ENCODE results near the gene PSG2.
"Not testable (repeated sequence)": the region's sequence is repeated elsewhere in the genome, so short reads cannot be mapped to it uniquely, and the experiment has no call there.

The PSG2 gene

DNA sequence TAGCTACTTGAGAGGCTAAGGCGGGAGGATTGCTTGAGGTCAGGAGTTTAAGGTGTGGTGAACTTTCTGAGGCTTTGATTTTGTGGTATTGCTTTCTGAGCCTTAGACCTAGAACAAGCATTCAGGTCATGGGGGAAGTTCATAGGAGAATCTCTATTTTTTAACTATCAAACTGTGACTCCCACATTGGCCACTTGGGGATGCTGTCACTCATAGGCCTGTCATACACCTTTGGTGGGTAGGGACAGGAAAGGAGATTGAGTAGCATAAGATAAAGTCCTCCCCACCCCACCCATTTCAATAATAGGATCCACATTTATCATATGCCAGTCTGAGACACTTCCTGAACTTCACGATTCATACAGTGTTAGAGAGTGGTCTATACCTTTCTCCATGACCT lies 41.9 kb upstream of the PSG2 start:
- Histone ChIP-seq H3F3A (ENCODE audit: control insufficient read depth, insufficient read depth) (no peaks in the 10 kb centered on the region), H3K27me3 (ENCODE audit: control insufficient read depth, low read length) (no peaks in the 10 kb centered on the region), H3K9me2 (replicated peaks; ENCODE audit: control insufficient read depth, low read length) (no peaks in the 10 kb centered on the region), H3K4me1 (ENCODE audit: control insufficient read depth, low read length) (no peaks in the 10 kb centered on the region), H4K20me1 (ENCODE audit: control insufficient read depth, insufficient read depth, low read depth, low read length) (no peaks in the 10 kb centered on the region), H3K36me3 (ENCODE audit: control insufficient read depth, low read length) (no peaks in the 10 kb centered on the region), H3K4me3 (ENCODE audit: low read length) (no peak overlapping the region), H3K79me2 (ENCODE audit: control insufficient read depth, low read length) (no peaks in the 10 kb centered on the region), H3K9me3 (ENCODE audit: control insufficient read depth, insufficient read depth, low read length) (no peaks in the 10 kb centered on the region), H3K27ac (ENCODE audit: low read depth, low read length) (no peak overlapping the region), H3K4me2 (ENCODE audit: low read length) (no peak overlapping the region)
- TF ChIP-seq, protein P1, sequence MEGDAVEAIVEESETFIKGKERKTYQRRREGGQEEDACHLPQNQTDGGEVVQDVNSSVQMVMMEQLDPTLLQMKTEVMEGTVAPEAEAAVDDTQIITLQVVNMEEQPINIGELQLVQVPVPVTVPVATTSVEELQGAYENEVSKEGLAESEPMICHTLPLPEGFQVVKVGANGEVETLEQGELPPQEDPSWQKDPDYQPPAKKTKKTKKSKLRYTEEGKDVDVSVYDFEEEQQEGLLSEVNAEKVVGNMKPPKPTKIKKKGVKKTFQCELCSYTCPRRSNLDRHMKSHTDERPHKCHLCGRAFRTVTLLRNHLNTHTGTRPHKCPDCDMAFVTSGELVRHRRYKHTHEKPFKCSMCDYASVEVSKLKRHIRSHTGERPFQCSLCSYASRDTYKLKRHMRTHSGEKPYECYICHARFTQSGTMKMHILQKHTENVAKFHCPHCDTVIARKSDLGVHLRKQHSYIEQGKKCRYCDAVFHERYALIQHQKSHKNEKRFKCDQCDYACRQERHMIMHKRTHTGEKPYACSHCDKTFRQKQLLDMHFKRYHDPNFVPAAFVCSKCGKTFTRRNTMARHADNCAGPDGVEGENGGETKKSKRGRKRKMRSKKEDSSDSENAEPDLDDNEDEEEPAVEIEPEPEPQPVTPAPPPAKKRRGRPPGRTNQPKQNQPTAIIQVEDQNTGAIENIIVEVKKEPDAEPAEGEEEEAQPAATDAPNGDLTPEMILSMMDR (IDR thresholded peaks at IDR 0.05; ENCODE audit: low read depth, low read length, poor library complexity, severe bottlenecking), result no peak
- TF ChIP-seq EZH2phosphoT487 (IDR thresholded peaks at IDR 0.05; ENCODE audit: borderline replicate concordance, low read length), result no peak

DNA sequence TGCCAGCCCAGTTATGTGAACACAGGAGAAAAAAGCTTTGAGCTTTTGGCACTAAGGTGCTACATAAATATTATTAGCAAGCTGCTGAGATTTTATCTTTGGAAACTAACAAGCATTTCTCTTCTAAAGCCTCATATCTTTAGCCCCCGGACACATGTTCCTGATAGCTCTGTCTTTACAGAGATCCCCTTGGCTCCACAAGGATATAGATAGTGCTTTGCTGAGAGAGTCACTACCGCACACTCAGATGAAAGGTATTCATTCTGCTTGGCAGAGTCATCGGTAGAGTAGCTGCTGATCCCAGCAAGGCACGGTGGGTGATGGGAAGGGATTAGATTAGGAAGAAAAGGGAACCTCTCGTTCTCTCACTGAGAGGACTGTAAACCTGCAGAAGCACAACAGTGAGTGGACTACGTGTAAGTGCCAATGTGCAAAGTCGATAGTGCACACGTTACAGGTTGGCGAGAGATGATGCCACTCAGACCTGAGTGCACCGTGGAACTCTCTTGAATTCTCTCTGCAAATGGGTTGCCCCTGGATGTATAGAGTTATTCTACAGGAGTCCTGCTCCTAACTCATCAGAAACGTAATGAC lies 38.0 kb upstream of the PSG2 start:
- not testable (repeated sequence) for H4K20me1 ChIP-seq (ENCODE audit: control insufficient read depth, insufficient read depth, low read depth, low read length); H3K4me2 ChIP-seq (ENCODE audit: low read length); H3K79me2 ChIP-seq (ENCODE audit: control insufficient read depth, low read length); H3K9me3 ChIP-seq (ENCODE audit: control insufficient read depth, insufficient read depth, low read length); H3F3A ChIP-seq (ENCODE audit: control insufficient read depth, insufficient read depth); H3K27ac ChIP-seq (ENCODE audit: low read depth, low read length); H3K36me3 ChIP-seq (ENCODE audit: control insufficient read depth, low read length); H3K9me2 ChIP-seq (replicated peaks; ENCODE audit: control insufficient read depth, low read length); H3K27me3 ChIP-seq (ENCODE audit: control insufficient read depth, low read length); H3K4me1 ChIP-seq (ENCODE audit: control insufficient read depth, low read length); H3K4me3 ChIP-seq (ENCODE audit: low read length)

DNA sequence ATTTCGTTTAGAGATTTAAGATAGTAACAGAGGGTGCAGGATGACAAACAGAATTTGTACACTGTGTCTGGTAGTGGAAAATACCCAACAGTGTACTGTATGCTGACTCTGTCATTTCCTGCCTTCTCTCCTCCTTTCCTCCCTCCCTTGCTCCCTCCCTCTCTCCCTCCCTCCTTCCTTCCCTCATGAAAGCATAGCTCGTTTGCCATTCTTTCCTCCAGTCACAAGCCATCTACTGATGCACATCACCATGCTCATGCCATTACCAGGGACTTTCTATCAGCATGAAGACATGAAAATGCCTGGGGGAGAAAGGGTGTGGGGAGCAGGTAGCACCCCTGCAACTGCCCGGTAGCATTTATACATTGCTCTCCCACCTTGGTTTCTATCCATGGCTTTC lies 37.0 kb upstream of the PSG2 start:
- not testable (repeated sequence) for H3K27me3 ChIP-seq (ENCODE audit: control insufficient read depth, low read length); H3F3A ChIP-seq (ENCODE audit: control insufficient read depth, insufficient read depth); H4K20me1 ChIP-seq (ENCODE audit: control insufficient read depth, insufficient read depth, low read depth, low read length); H3K9me3 ChIP-seq (ENCODE audit: control insufficient read depth, insufficient read depth, low read length); H3K4me2 ChIP-seq (ENCODE audit: low read length); H3K9me2 ChIP-seq (replicated peaks; ENCODE audit: control insufficient read depth, low read length); H3K4me3 ChIP-seq (ENCODE audit: low read length); H3K27ac ChIP-seq (ENCODE audit: low read depth, low read length); H3K36me3 ChIP-seq (ENCODE audit: control insufficient read depth, low read length); H3K4me1 ChIP-seq (ENCODE audit: control insufficient read depth, low read length); H3K79me2 ChIP-seq (ENCODE audit: control insufficient read depth, low read length)

DNA sequence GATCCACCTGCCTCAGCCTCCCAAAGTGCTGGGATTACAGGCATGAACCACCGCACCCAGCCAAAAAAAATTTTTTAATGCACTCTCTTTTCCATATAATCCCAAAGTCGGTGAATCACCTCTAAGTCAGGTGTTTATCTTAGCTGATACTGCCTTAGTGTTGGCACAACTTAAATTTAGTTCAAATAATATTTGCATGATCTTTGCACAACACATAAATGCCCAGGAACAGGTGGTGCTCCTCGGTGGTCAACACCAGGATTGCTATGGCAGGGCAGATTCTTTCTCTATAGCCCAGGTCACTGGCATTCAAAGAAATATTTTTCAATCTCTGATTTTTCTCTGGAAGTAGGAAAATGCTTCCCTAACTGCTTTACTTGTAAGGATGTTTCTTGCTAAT lies 33.9 kb upstream of the PSG2 start:
- H3K9me3 ChIP-seq (ENCODE audit: control insufficient read depth, insufficient read depth, low read length); H3K27ac ChIP-seq (ENCODE audit: low read depth, low read length); H3K4me2 ChIP-seq (ENCODE audit: low read length); H3K36me3 ChIP-seq (ENCODE audit: control insufficient read depth, low read length); H3K79me2 ChIP-seq (ENCODE audit: control insufficient read depth, low read length); H4K20me1 ChIP-seq (ENCODE audit: control insufficient read depth, insufficient read depth, low read depth, low read length); H3K27me3 ChIP-seq (ENCODE audit: control insufficient read depth, low read length); H3K4me1 ChIP-seq (ENCODE audit: control insufficient read depth, low read length); H3F3A ChIP-seq (ENCODE audit: control insufficient read depth, insufficient read depth); H3K4me3 ChIP-seq (ENCODE audit: low read length); H3K9me2 ChIP-seq (replicated peaks; ENCODE audit: control insufficient read depth, low read length): not testable (repeated sequence)

DNA sequence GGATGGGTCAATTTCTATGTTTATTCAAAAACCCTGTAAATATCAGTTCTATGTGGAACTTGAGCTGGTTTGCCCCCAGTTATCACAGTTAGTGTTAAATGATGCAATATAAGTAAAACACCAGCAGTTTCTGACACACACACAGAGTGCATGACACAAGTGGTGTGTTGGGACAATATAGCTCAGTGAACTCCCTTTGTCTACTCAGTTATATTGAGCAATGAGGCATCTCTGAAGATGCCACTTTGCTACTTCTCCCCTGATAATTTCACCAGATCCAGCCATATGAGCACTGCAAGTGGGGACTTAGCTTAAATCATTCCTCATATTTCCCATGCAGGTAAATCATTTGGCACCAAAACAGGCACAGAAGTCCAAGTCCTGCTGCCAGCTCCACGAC lies 33.0 kb upstream of the PSG2 start:
- not testable (repeated sequence) for H3K9me2 ChIP-seq (replicated peaks; ENCODE audit: control insufficient read depth, low read length); H3K27ac ChIP-seq (ENCODE audit: low read depth, low read length); H3K79me2 ChIP-seq (ENCODE audit: control insufficient read depth, low read length); H3K4me2 ChIP-seq (ENCODE audit: low read length); H3K9me3 ChIP-seq (ENCODE audit: control insufficient read depth, insufficient read depth, low read length); H3F3A ChIP-seq (ENCODE audit: control insufficient read depth, insufficient read depth); H3K4me3 ChIP-seq (ENCODE audit: low read length); H3K4me1 ChIP-seq (ENCODE audit: control insufficient read depth, low read length); H3K27me3 ChIP-seq (ENCODE audit: control insufficient read depth, low read length); H4K20me1 ChIP-seq (ENCODE audit: control insufficient read depth, insufficient read depth, low read depth, low read length); H3K36me3 ChIP-seq (ENCODE audit: control insufficient read depth, low read length)

DNA sequence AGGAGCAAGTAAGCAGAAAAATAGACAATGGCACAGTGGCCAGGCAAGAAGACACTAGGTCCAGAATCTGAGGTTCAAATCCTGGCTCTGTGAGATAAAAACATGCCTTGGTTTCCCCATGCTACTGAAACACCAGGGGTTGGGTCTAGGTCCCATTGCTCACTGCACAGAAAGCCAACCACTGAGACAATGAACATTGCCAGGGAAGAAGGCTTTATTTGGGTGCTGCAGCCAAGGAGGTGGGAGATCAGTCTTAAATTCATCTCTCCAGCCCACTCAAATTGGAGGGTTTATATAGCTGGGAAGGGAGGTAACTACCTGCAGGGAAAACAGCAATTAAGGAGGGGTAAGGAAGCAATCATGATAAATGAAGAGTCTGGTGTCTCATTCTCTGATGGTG lies 32.6 kb upstream of the PSG2 start:
- not testable (repeated sequence) for H3K4me2 ChIP-seq (ENCODE audit: low read length); H3K27me3 ChIP-seq (ENCODE audit: control insufficient read depth, low read length); H4K20me1 ChIP-seq (ENCODE audit: control insufficient read depth, insufficient read depth, low read depth, low read length); H3K9me2 ChIP-seq (replicated peaks; ENCODE audit: control insufficient read depth, low read length); H3K4me1 ChIP-seq (ENCODE audit: control insufficient read depth, low read length); H3K4me3 ChIP-seq (ENCODE audit: low read length); H3F3A ChIP-seq (ENCODE audit: control insufficient read depth, insufficient read depth); H3K9me3 ChIP-seq (ENCODE audit: control insufficient read depth, insufficient read depth, low read length); H3K79me2 ChIP-seq (ENCODE audit: control insufficient read depth, low read length); H3K36me3 ChIP-seq (ENCODE audit: control insufficient read depth, low read length); H3K27ac ChIP-seq (ENCODE audit: low read depth, low read length)

DNA sequence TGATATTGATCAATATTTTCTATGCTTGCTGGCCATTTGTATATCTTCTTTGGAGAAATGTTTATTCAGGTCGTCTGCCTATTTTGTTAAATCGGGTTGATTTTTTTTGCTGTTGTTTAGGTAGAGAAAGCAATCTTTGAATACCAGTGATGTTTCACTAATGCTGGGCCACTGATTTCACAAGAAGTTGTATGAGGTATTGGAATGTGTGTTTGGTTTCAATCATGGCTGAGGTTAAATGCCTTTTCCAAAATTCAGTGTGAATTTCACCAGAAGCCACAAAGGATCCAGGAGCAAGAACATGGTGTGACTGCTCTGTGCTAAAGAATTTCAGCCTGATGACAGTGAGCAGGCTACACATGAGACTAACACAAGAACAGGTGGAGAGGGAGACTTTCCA lies 32.1 kb upstream of the PSG2 start:
- not testable (repeated sequence) for H3K4me2 ChIP-seq (ENCODE audit: low read length); H3K27ac ChIP-seq (ENCODE audit: low read depth, low read length); H3K4me3 ChIP-seq (ENCODE audit: low read length); H3K27me3 ChIP-seq (ENCODE audit: control insufficient read depth, low read length); H3K36me3 ChIP-seq (ENCODE audit: control insufficient read depth, low read length); H3K9me2 ChIP-seq (replicated peaks; ENCODE audit: control insufficient read depth, low read length); H3F3A ChIP-seq (ENCODE audit: control insufficient read depth, insufficient read depth); H3K9me3 ChIP-seq (ENCODE audit: control insufficient read depth, insufficient read depth, low read length); H3K4me1 ChIP-seq (ENCODE audit: control insufficient read depth, low read length); H3K79me2 ChIP-seq (ENCODE audit: control insufficient read depth, low read length); H4K20me1 ChIP-seq (ENCODE audit: control insufficient read depth, insufficient read depth, low read depth, low read length)

DNA sequence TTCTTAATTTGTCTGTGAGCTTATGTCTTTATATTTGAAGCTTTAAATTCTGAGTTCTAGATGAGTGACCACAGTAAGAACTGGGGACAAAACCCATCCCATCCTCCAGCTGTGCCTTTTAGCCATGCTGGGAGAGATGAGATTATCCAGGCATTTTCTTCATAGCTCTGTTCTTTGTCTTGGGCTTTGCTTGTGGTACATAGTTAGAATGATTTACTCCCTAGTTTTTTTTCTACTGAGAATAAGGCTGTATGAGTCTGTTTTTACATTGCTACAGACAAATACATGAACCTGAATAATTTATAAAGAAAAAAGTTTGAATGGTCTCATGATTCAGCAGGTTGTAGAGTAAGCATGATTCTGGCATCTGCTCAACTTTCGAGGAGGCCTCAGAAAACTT lies 24.9 kb upstream of the PSG2 start:
- not testable (repeated sequence) for H3K9me3 ChIP-seq (ENCODE audit: control insufficient read depth, insufficient read depth, low read length); H3F3A ChIP-seq (ENCODE audit: control insufficient read depth, insufficient read depth); H3K79me2 ChIP-seq (ENCODE audit: control insufficient read depth, low read length); H4K20me1 ChIP-seq (ENCODE audit: control insufficient read depth, insufficient read depth, low read depth, low read length); H3K9me2 ChIP-seq (replicated peaks; ENCODE audit: control insufficient read depth, low read length); H3K4me3 ChIP-seq (ENCODE audit: low read length); H3K36me3 ChIP-seq (ENCODE audit: control insufficient read depth, low read length); H3K4me2 ChIP-seq (ENCODE audit: low read length); H3K27me3 ChIP-seq (ENCODE audit: control insufficient read depth, low read length); H3K27ac ChIP-seq (ENCODE audit: low read depth, low read length); H3K4me1 ChIP-seq (ENCODE audit: control insufficient read depth, low read length)
